Dendritic cell treated with granulocyte-macrophage colony-stimulating factor and Interleukin-4, amounts not matched to agents 40 ng/mL and 50 ng/mL, for 4 days (primary cell): ENCODE results near the gene TKTL1.
A peak's percentile ranks its signal among the peaks of the same experiment; 100 is the strongest.

Experiments
- H3K27ac Mint-ChIP-seq: one replicate; pipeline ENCODE4 v1.8.0; 2022; ENCODE audit warnings: mild to moderate bottlenecking, mixed read lengths
- H3K27me3 Mint-ChIP-seq: one replicate; pipeline ENCODE4 v1.8.0; 2022; ENCODE audit warnings: mild to moderate bottlenecking, mixed read lengths
- H3K36me3 Mint-ChIP-seq: one replicate; pipeline ENCODE4 v1.8.0; 2022; ENCODE audit warnings: low read depth, mixed read lengths
- H3K4me1 Mint-ChIP-seq: one replicate; pipeline ENCODE4 v1.8.0; 2022; ENCODE audit warnings: low read depth, mixed read lengths
- H3K4me3 Mint-ChIP-seq: one replicate; pipeline ENCODE4 v1.8.0; 2022; ENCODE audit warnings: mild to moderate bottlenecking, moderate library complexity, mixed read lengths
- H3K9me3 Mint-ChIP-seq: one replicate; pipeline ENCODE4 v1.8.0; 2022; ENCODE audit warnings: mixed read lengths
- intact Hi-C: fragments of 100-400 bp; cut with micrococcal nuclease; formaldehyde crosslinking; loops from one replicate; pipeline ENCODE4 v1.15.0; 2022

The TKTL1 gene

DNA sequence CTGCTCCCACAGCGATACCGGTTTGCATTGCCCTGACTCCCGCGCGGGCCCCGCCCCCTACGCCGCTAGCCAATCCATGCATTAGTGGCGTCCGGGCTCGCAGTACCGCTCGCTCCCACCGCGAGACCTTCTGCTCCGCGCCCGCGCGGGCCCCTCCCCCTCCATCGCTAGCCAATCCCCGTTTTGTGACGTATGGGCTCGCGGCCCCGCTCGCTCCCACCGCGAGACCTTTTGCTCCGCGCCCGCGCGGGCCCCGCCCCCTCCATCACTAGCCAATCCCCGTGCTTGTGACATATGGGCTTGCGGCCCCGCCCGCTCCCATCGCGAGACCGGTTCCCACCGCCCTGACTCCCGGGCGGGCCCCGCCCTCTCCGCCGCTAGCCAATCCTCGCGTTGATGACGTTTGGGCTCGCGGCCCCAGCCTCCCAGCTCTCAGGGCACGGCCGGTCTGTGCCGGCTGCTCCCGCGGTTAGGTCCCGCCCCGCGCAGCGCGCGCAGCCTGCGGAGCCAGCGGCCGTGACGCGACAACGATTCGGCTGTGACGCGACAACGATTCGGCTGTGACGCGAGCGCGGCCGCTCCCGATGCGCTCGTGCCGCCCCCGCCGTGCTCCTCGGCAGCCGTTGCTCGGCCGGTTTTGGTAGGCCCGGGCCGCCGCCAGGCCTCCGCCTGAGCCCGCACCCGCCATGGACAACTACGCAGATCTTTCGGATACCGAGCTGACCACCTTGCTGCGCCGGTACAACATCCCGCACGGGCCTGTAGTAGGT, 83.4 kb downstream of the TKTL1 start, which contains the start of gene EMD:
Gene EMD (plus strand): TSS at position 497 of the 770 bp plus-strand sequence. CDS start 190 bp downstream, at position 687.
- H3K36me3 Mint-ChIP-seq = peaks cover 22% of the 10 kb centered on the region
- H3K9me3 Mint-ChIP-seq = no peaks in the 10 kb centered on the region
- peak within 1 kb of the TSS; percentile 93 for H3K27ac Mint-ChIP-seq
- peak within 1 kb of the TSS; percentile 83 for H3K4me3 Mint-ChIP-seq
- intact Hi-C loops = no loop called here
- H3K4me1 Mint-ChIP-seq = peaks cover 45% of the 10 kb centered on the region
- H3K27me3 Mint-ChIP-seq = no peaks in the 10 kb centered on the region

DNA sequence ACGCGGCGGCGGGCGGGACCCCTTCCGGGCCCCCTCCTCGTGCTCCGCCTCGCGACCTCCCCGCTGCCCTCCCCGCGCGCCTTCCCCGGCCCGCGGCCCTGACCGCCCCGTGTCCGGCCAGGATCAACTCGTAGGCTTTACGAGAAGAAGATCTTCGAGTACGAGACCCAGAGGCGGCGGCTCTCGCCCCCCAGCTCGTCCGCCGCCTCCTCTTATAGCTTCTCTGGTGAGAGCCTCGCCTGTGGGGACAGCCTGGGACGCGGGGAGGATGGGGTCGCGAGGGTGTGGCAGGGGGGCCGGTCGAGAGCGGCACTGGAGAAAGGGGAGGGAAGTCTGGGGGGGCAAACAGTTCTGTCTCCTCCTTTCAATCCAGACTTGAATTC, 84.0 kb downstream of the TKTL1 start:
- H3K9me3 Mint-ChIP-seq = no peaks in the 10 kb centered on the region
- H3K27me3 Mint-ChIP-seq = no peaks in the 10 kb centered on the region
- peak overlapping the region; percentile 82 for H3K4me3 Mint-ChIP-seq
- intact Hi-C loops = no loop called here
- H3K36me3 Mint-ChIP-seq = peaks cover 22% of the 10 kb centered on the region
- H3K4me1 Mint-ChIP-seq = peaks cover 48% of the 10 kb centered on the region
- H3K27ac Mint-ChIP-seq = peak overlapping the region; percentile 93
